Peyer's patch (tissue), 4 donors: Measurements from ENCODE around the gene GYPC. TPM values are rescaled to one million over a fixed set of nuclear protein-coding genes. Genes with fewer than 3 reads are reported as not detected.

Experiments used
- DNase-seq, 3 donors: peaks; one replicate each; pipeline ENCODE4 v3.0.0-alpha.2; 2017 to 2019
- H3K27ac ChIP-seq, 4 donors: fragments of 200-600 bp; sonication (generic); one replicate each; pipeline ENCODE4 v1.5.1; 2016 to 2019
- H3K27me3 ChIP-seq, 2 donors: fragments of 200-600 bp; sonication (generic); one replicate each; pipeline ENCODE4 v1.5.1; 2019
- H3K36me3 ChIP-seq, 3 donors: fragments of 200-600 bp; sonication (generic); one replicate each; pipeline ENCODE4 v1.5.1; 2016 to 2019
- H3K4me1 ChIP-seq, 4 donors: fragments of 200-600 bp; sonication (generic); one replicate each; pipeline ENCODE4 v1.5.1; 2016 to 2019
- H3K4me3 ChIP-seq, 4 donors: fragments of 200-600 bp; sonication (generic); 1 replicate in 3 of 4; 2 replicates in 1 of 4; pipeline ENCODE4 v1.5.1; 2016 to 2019; ENCODE audit warnings: mild to moderate bottlenecking in 1 of 4
- H3K9me3 ChIP-seq, 4 donors: fragments of 200-600 bp; sonication (generic); one replicate each; pipeline ENCODE4 v1.5.1; 2016 to 2019; ENCODE audit warnings: mild to moderate bottlenecking in 1 of 4
- POLR2A ChIP-seq, 2 donors: fragments of 450-650 bp; IDR thresholded peaks; one replicate each; pipeline ENCODE4 v1.5.1; 2017; ENCODE audit warnings: antibody characterized with exemption in 2 of 2, mild to moderate bottlenecking in 2 of 2, moderate library complexity in 2 of 2
- total RNA-seq, 4 donors: library from RNA; depleted of rRNA; stranded (reverse); fragments of >200 nt; gene quantifications; one replicate each; pipeline ENCODE4 v1.1.0, GENCODE V29; 2016
- TF ChIP-seq, protein P1 (sequence below), 6 experiments: fragments of 450-650 bp in 4 of 6; fragments of 200-600 bp in 2 of 6; sonication (generic) in 1 of 6; IDR thresholded peaks; one replicate each; pipeline ENCODE4 v1.5.1; 2017 to 2019; ENCODE audit warnings: antibody characterized with exemption in 6 of 6, mild to moderate bottlenecking in 3 of 6, moderate library complexity in 1 of 6

Gene GYPC
- total RNA-seq, 4 donors from 2014 or later: 17.4 to 78.4 (median 19.7) TPM

DNA sequence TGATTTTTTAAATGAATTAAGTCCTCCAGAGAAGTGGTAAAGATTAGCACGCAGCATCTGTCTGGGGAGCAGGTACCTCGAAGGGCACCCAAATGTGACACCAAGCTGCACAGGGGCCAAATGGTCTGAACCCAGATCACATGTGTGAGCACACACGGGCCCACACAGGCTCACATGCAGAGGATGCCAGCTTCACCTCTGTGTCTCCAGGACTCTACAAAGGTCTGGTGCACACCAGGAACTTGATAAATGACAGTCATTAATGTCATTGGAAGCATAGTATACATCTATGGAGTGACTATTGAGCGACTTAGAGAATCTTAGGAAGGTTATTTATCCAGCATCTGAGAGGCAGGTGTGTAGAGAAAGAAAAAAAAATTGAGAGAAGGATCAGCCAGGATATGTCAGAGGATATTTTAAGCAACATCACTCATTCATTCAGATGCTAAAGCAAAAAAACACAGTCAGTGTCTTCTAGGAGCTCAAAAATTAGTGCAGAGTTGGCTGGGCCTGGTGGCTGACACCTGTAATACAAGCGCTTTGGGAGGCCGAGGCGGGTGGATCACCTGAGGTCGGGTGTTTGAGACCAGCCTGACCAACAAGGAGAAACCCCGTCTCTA lies 23.2 kb downstream of the GYPC start:
- Histone ChIP-seq H3K27me3 (no peaks in the 10 kb centered on the region), H3K4me1 (no peaks in the 10 kb centered on the region), H3K36me3 (no peaks in the 10 kb centered on the region), H3K27ac (no peak overlapping the region), H3K4me3 (no peak overlapping the region), H3K9me3 (peaks cover 0 to 7% (median 0%) of the 10 kb centered on the region in 4 donors)
- TF ChIP-seq, protein P1, sequence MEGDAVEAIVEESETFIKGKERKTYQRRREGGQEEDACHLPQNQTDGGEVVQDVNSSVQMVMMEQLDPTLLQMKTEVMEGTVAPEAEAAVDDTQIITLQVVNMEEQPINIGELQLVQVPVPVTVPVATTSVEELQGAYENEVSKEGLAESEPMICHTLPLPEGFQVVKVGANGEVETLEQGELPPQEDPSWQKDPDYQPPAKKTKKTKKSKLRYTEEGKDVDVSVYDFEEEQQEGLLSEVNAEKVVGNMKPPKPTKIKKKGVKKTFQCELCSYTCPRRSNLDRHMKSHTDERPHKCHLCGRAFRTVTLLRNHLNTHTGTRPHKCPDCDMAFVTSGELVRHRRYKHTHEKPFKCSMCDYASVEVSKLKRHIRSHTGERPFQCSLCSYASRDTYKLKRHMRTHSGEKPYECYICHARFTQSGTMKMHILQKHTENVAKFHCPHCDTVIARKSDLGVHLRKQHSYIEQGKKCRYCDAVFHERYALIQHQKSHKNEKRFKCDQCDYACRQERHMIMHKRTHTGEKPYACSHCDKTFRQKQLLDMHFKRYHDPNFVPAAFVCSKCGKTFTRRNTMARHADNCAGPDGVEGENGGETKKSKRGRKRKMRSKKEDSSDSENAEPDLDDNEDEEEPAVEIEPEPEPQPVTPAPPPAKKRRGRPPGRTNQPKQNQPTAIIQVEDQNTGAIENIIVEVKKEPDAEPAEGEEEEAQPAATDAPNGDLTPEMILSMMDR (IDR thresholded peaks at IDR 0.05): no peak
- no peak for TF ChIP-seq POLR2A (IDR thresholded peaks at IDR 0.05)
- DNase-seq: no peak

DNA sequence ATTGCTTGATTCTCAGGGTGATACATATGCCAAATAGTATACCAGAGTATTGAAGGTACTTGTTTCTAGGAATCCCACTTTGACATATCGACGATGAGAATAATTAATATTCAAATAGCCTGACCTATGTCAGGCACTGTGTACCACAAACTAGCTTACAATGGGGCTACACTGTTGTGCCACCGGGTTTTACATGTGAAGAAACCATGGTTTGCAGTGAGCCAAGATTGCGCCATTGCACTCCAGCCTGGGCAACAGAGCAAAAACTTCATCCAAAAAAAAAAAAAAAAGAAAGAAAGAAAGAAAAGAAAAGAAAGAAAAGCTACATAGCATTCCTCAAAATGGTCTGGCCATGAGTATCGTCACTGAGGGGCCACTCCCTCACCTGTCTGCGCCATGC lies 25.5 kb downstream of the GYPC start:
- H3K4me3 ChIP-seq: no peak overlapping the region
- H3K4me1 ChIP-seq: no peaks in the 10 kb centered on the region
- no peak overlapping the region for H3K27ac ChIP-seq
- no peak for DNase-seq
- no peaks in the 10 kb centered on the region for H3K36me3 ChIP-seq
- no peaks in the 10 kb centered on the region for H3K27me3 ChIP-seq
- no peaks in the 10 kb centered on the region for H3K9me3 ChIP-seq
- TF ChIP-seq POLR2A (IDR thresholded peaks at IDR 0.05): no peak
- TF ChIP-seq, protein P1 (IDR thresholded peaks at IDR 0.05): no peak

DNA sequence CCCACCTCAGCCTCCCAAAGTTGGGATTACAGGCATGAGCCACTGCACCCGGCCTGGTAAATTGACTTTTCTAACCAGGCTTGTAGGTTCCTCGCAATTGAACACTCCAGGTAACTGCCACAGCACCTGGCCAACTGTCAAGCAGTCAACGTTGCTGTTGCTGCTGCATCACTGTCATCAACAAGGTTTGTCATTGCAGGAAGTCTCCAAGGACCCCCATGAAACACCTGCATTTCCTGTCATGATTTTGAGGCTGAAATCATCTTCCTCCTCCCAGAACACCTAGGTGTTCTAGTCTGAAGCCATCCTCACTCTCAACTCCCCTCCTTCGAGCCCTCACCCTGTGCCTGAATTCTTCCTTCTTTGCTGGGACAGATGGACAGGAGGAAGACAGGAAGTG lies 29.7 kb downstream of the GYPC start:
- no peak for DNase-seq
- H3K27me3 ChIP-seq: no peaks in the 10 kb centered on the region
- H3K4me1 ChIP-seq: no peaks in the 10 kb centered on the region
- no peak overlapping the region for H3K4me3 ChIP-seq
- no peak for TF ChIP-seq POLR2A (IDR thresholded peaks at IDR 0.05)
- TF ChIP-seq, protein P1 (IDR thresholded peaks at IDR 0.05): no peak
- H3K9me3 ChIP-seq: no peaks in the 10 kb centered on the region
- no peak overlapping the region for H3K27ac ChIP-seq
- no peaks in the 10 kb centered on the region for H3K36me3 ChIP-seq

DNA sequence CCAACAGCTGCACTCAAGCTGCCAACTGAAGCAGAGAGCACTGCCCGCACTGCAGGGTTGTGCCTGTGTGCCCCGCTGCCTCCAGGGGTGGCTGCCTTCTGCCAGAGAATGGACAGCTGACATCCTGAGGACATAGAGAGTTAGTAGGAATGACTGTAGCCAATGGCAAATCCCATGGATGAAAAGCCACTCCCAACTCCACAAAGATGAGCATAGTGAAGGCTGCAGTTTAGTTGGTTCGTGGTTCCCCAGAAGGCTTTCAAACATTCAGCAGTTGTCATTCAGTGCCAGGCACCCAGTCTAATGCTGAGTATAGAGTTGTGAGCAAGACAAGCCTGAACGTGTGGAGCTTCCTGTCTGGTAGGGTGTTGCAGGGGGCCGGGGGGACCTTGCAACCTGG lies 30.3 kb downstream of the GYPC start:
- H3K4me1 ChIP-seq: no peaks in the 10 kb centered on the region
- H3K4me3 ChIP-seq: no peak overlapping the region
- H3K27me3 ChIP-seq: no peaks in the 10 kb centered on the region
- H3K27ac ChIP-seq: no peak overlapping the region
- TF ChIP-seq, protein P1 (IDR thresholded peaks at IDR 0.05): no peak
- TF ChIP-seq POLR2A (IDR thresholded peaks at IDR 0.05): no peak
- no peaks in the 10 kb centered on the region for H3K36me3 ChIP-seq
- no peaks in the 10 kb centered on the region for H3K9me3 ChIP-seq
- DNase-seq: no peak

DNA sequence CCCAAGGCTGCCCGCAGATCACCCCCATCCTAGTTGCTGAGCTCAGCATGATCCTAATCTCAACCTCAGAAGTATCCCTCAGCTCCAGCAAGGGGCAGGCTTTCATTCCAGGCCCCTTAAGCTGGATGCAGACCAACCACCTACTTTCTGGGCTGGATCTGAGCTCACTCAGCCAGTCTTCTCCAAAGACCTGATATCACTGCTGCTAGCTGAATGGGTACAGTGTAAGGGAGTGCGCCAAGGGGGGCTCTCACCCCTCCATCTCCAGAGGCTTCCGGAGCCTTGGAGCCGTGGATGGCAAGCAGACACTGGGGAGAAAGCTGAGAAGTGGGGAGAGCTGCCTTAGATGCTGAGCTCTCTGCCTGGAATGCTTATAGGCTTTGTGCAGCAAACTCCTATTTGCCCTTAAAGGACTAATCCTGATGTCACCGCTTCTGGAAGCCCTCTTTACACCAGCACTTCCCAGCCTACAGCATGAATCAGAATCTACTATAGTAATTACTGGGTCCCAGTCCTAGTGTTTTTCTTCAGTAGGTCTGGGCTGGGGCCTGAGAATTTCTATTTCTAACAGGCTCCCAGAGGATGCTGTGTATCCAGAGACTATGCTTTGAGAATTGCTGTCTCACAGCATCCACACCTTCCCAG lies 31.0 kb downstream of the GYPC start:
- Histone ChIP-seq H3K36me3 (no peaks in the 10 kb centered on the region), H3K4me3 (no peak overlapping the region), H3K4me1 (no peaks in the 10 kb centered on the region), H3K9me3 (no peaks in the 10 kb centered on the region), H3K27ac (no peak overlapping the region), H3K27me3 (no peaks in the 10 kb centered on the region)
- DNase-seq: no peak
- TF ChIP-seq, protein P1 (IDR thresholded peaks at IDR 0.05): no peak
- TF ChIP-seq POLR2A (IDR thresholded peaks at IDR 0.05): no peak
